Myocyte (in vitro differentiated cells): ENCODE results near the gene SPEF1. TPM values are rescaled to one million over a fixed set of nuclear protein-coding genes. Genes with fewer than 3 reads are reported as not detected.

Experiments used
- DNase-seq: peaks from one replicate; pipeline ENCODE4 v3.0.0-alpha.2; 2012; ENCODE audit warnings: low read depth
- total RNA-seq: library from RNA; depleted of rRNA; stranded (reverse); fragments of >200 nt; gene quantifications from 2 replicates; pipeline ENCODE4 v1.2.3, GENCODE V29; 2014

Gene SPEF1
- total RNA-seq, 1 donor from 2014 or later = 0.11 TPM

GRCh38 chr20:3767427-3768341 is 13.6 kb downstream of the SPEF1 start, which contains the start of gene ADISSP:
TSS of gene ADISSP (minus strand) at chr20:3767753. CDS start at chr20:3760100, 7,653 bp downstream.
- DNase-seq = peak; percentile 98

DNA sequence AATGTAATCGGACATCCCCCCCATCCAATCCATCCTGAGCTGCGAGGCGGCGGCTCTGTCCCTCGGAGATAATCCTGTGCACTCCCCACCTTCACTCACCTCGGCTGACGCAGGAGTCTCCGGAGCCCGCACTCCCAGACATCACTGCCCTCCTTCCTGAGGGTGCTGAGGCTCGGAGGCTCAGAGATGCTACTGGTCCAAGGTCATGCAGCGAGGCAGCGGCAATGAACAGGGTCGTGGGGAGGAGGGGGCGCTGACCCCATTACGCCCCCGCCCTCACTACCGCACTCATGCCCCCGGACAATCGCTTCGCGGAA is 14.2 kb downstream of the SPEF1 start:
- DNase-seq = no peak

- no peak for DNase-seq
These were observed 14.7 kb downstream of the SPEF1 start for GRCh38 chr20:3766422-3767109.

- DNase-seq = no peak
These were observed 15.9 kb downstream of the SPEF1 start for GRCh38 chr20:3765171-3765882.

GRCh38 chr20:3764659-3765058 is 16.6 kb downstream of the SPEF1 start:
- no peak for DNase-seq

- no peak for DNase-seq
These were observed 17.3 kb downstream of the SPEF1 start for GRCh38 chr20:3763671-3764601.

DNA sequence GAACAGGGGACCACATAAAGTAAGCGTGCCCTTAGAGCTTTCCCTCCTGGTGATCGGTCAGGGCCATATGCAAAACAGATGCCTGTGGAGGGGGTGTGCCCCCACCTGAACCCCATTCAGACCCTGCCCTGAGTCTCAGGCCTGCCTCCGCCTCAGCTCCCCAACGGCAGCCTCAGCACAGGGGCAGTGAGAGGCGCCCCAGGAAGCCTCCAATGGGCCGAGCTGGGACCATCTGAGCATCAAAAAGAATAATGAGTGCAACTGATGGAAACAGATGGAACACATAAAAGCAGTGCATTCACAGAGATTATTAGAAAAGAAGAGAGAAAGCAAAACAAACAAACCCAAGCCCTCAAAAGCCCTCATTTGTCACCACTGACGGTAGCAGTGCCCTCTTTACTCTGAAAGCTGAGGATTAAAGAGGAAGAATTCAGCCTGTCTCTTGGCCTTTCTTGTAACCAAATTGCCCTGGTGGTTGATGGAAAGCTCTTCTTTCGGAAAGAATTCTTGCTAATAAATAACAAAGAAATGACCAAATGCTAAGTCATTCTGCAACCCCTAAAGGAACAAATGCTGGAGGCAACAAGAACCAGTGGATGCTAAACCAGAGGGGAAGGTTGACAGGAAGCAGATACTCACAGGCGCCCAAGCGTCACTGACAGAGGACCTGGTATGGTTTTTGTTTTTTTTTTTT is 20.4 kb downstream of the SPEF1 start:
- no peak for DNase-seq

GRCh38 chr20:3759884-3760283 is 21.4 kb downstream of the SPEF1 start:
- DNase-seq = no peak

- DNase-seq = no peak
These were observed 21.9 kb downstream of the SPEF1 start for GRCh38 chr20:3759316-3759823.

DNA sequence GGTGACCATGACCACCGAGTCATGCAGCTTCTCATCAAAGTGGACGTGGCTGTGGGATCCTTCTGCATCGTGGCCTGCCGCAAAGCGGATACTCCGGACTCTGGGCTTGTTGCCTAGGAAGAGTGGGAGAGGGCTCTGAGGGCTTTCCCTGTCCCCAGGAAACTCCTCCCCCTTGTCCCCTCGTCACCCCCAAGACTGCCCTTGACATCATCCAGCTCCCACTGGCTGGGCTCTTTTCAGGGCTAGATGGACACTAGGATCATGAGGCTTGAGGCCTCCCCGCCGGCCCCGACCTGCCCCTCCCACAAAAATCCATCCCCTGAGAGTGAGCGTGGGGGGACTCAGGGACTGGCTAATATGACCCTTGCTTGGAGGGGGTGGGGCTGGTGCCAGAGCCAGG is 22.7 kb downstream of the SPEF1 start:
- no peak for DNase-seq

- no peak for DNase-seq
These were observed 24.0 kb downstream of the SPEF1 start for GRCh38 chr20:3757268-3757667.

DNA sequence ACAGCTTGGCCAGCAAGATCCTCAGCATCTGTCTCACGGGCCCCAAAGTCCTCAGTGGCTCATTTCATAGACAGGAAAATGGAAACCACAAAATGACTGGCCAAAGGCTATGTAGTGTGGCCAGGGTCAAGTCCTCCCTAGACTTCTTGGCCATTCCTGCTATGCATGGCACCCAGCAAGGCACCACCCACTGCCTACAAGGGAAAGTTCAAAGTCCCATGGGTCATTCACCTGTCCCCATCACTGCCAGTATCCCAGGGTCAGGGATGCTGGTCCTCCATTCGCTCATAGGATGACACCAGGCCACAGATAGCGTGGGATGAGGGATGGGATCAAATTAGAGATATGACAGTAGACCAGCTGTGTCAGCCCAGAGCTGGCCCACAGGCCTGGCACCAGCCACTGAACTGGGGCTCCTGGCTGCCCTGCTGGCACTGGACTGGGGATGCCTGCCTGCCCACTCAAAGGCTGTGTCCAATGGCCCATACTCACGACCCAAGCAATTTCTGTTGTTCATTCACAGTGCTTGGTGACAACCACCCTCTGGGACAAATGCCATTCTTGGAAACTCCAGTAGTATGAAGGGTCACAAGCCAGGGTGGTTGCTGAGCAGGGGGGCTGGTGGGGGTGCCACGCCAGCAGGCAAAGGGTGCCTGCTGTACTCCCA is 25.3 kb downstream of the SPEF1 start:
- DNase-seq = peak; percentile 60

DNA sequence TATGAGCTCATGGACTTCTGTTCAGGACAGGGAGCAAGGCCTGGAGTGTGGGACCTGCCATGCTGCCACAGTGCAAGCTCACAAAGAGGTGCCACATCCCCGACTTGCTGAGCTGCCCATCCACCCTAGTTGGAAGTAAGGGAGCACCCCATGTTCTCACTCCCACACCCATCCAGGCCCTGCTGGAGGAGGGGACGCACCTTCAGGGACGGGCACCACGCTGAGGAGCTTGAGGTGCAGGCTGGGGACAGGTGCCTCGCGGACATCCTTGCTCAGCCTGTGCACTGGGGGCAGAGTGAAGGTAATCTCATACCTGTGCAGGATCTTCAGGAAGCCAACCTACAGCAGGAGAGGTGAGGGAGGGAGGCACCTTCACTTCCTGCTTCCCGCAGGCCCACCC is 26.0 kb downstream of the SPEF1 start:
- no peak for DNase-seq

GRCh38 chr20:3754276-3754630 is 27.0 kb downstream of the SPEF1 start:
- no peak for DNase-seq

- DNase-seq = no peak
These were observed 27.6 kb downstream of the SPEF1 start for GRCh38 chr20:3753501-3754275.

DNA sequence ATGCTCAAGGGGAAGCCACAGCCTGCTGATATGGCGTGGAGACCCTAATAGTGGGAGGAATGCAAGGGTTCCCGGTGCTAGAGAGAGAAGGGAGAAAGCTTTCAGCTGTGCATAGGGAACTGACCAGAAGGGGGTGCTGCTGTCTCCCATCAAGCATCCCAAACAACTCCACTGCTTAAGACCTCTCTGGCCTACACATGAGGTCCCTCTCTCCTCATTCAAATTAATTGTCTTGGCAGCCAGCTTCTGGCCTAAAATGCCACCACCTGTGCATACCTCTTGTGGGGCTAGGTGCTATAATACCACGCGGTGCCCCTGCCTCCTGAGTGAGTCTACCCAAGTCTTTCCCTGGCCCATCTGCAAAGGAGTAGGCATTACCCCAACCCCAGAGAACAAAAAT is 28.1 kb downstream of the SPEF1 start:
- DNase-seq = peak; percentile 70

DNA sequence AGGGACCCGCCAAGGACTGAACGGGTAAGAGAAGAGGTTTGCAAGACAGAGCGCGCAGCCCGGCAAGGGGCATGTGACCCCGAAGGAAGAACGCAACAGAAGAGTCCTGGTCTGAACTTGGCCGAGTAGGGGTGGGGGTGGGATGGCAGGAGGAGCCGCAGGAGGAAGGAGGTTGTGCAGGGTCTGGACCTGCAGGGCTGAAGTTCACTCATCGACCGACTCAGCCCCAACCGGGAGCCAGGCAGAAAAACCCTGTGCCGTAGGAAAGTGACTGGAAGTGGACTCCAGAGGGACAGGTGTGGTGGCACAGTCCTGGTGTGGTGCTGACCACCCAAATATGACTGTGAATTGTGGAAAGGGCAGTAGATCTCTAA is 28.9 kb downstream of the SPEF1 start:
- DNase-seq = no peak

DNA sequence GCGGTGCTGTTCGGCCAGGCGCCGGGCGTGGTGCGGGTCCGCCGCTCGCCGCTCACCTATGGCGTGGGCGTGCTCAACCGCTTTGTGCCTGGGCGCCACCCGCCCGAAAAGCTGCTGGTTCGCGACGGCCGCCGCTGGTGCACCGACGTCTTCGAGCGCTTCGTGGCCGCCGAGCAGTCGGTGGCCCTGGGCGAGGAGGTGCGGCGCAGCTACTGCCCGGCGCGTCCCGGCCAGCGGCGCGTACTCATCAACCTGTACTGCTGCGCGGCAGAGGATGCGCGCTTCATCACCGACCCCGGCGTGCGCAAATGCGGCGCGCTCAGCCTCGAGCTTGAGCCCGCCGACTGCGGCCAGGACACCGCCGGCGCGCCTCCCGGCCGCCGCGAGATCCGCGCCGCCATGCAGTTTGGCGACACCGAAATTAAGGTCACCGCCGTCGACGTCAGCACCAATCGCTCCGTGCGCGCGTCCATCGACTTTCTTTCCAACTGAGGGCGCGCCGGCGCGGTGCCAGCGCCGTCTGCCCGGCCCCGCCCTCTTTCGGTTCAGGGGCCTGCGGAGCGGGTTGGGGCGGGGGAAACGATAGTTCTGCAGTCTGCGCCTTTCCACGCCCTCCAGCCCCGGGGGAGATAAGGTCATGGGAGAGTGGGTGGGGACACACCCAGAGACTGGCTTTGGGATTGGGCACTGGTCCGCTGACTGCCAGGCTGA is 29.4 kb downstream of the SPEF1 start:
- no peak for DNase-seq
